Posterior cingulate gyrus (tissue), 11 donors: ENCODE data around the gene PRM3.

Experiments
- DNase-seq, 10 donors: peaks; one replicate each; pipeline versions ENCODE4 v3.0.0 to v3.0.0-alpha.2; 2020 to 2021; ENCODE audit warnings: mixed read lengths in 3 of 10
- intact Hi-C: fragments of 100-400 bp; cut with DNase I; formaldehyde crosslinking; loops from one replicate; pipeline ENCODE4 v1.15.1; 2023

Gene PRM3

GRCh38 chr16:11289202-11289601 lies 15.8 kb upstream of the PRM3 start:
- no peak for DNase-seq
- intact Hi-C loops: no loop called here

- intact Hi-C loops: no loop called here
- no peak for DNase-seq
Observed at GRCh38 chr16:11285842-11286241, 12.4 kb upstream of the PRM3 start.

- no peak for DNase-seq
- intact Hi-C loops: no loop called here
Observed at GRCh38 chr16:11283820-11284248, 10.4 kb upstream of the PRM3 start.

GRCh38 chr16:11280616-11281522 lies 7.4 kb upstream of the PRM3 start, which contains the start of gene PRM1:
Gene PRM1, minus strand, starts transcription at chr16:11281330. Its CDS starts 92 bp downstream, at chr16:11281238.
- intact Hi-C loops: no loop called here
- no peak for DNase-seq

- peak in 1 of 10 donors; percentile 3 for DNase-seq
Observed at GRCh38 chr16:11278681-11279628, 5.5 kb upstream of the PRM3 start.

GRCh38 chr16:11277607-11278337 lies 4.3 kb upstream of the PRM3 start:
- intact Hi-C loops: no loop called here

More at GRCh38 chr16:11278681-11279628, 5.5 kb upstream of the PRM3 start:
- intact Hi-C loops: no loop called here

GRCh38 chr16:11276896-11277593 lies 3.6 kb upstream of the PRM3 start:
- DNase-seq: peak in 1 of 10 donors; percentile 6
- intact Hi-C loops: no loop called here

More at GRCh38 chr16:11277607-11278337, 4.3 kb upstream of the PRM3 start:
- peak in 1 of 10 donors; percentile 16 for DNase-seq

GRCh38 chr16:11276143-11276895 lies 2.9 kb upstream of the PRM3 start, which contains the start of gene PRM2:
Gene PRM2, minus strand, starts transcription at chr16:11276480. Its CDS starts 110 bp downstream, at chr16:11276370.
- intact Hi-C loops: no loop called here
- DNase-seq: peak in 2 of 10 donors; percentile 48 to 61

GRCh38 chr16:11274964-11275363 lies 1.5 kb upstream of the PRM3 start:
- DNase-seq: no peak
- intact Hi-C loops: no loop called here

GRCh38 chr16:11273721-11274324 lies 394 bp upstream of the PRM3 start:
- intact Hi-C loops: no loop called here
- DNase-seq: no peak

GRCh38 chr16:11272484-11272883 lies 945 bp downstream of the PRM3 start:
- intact Hi-C loops: no loop called here
- no peak for DNase-seq

- DNase-seq: peak in 1 of 10 donors; percentile 35
- intact Hi-C loops: no loop called here
Observed at GRCh38 chr16:11271610-11272009, 1.8 kb downstream of the PRM3 start.

GRCh38 chr16:11270602-11271162 lies 2.7 kb downstream of the PRM3 start:
- DNase-seq: no peak
- intact Hi-C loops: no loop called here

- DNase-seq: peak in 1 of 10 donors; percentile 51
- intact Hi-C loops: no loop called here
Observed at GRCh38 chr16:11268921-11269375, 4.5 kb downstream of the PRM3 start, which contains the start of gene TNP2. Gene TNP2, minus strand, starts transcription at chr16:11269325. Its CDS starts 63 bp downstream, at chr16:11269262.

- intact Hi-C loops: no loop called here
Observed at GRCh38 chr16:11265124-11265523, 8.3 kb downstream of the PRM3 start.

GRCh38 chr16:11264155-11264832 lies 9.1 kb downstream of the PRM3 start:
- no peak for DNase-seq
- intact Hi-C loops: no loop called here

More at GRCh38 chr16:11265124-11265523, 8.3 kb downstream of the PRM3 start:
- no peak for DNase-seq

GRCh38 chr16:11263737-11264136 lies 9.7 kb downstream of the PRM3 start:
- peak in 1 of 10 donors; percentile 8 for DNase-seq
- intact Hi-C loops: no loop called here
